GM12878 (cell line): Measurements from ENCODE around the gene ANKRD40CL. TPM values are rescaled to one million over a fixed set of nuclear protein-coding genes. Genes with fewer than 3 reads are reported as not detected.

Experiments
- ATAC-seq: fragments of 200-7000 bp; cut with Tn5 transposase; 3 replicates; pipeline ENCODE4 v1.9.1; 2020; ENCODE audit warnings: mild to moderate bottlenecking, moderate library complexity
- BruUV-seq: library from RNA; stranded (reverse); fragments of 400-500 nt; replicated peaks from 2 replicates; lab custom pipeline; 2021; lab: Mats Ljungman, UMichigan
- CTCF ChIA-PET: fragments of 300-600 bp; sonication (Branson Sonifier 250); formaldehyde crosslinking; extraction: SDS; loops from one replicate; lab custom pipeline; 2021; ENCODE audit warnings: inconsistent platforms; lab: Yijun Ruan, JAX
- POLR2A ChIA-PET: fragments of 350-600 bp; formaldehyde crosslinking; extraction: SDS; loops from one replicate; lab custom pipeline; 2021; ENCODE audit warnings: inconsistent platforms; lab: Charles Lee
- RAD21 ChIA-PET: fragments of 300-600 bp; sonication (Branson Sonifier 250); formaldehyde crosslinking; loops from one replicate; lab custom pipeline; 2023; ENCODE audit warnings: antibody characterized with exemption; ENCODE audit not compliant: unreplicated experiment; lab: Charles Lee
- SMC1A ChIA-PET: fragments of 300-600 bp; sonication (Branson Sonifier 250); formaldehyde crosslinking; loops from one replicate; lab custom pipeline; 2023; ENCODE audit not compliant: unreplicated experiment, uncharacterized antibody; lab: Charles Lee
- DNase-seq: peaks from one replicate; pipeline ENCODE4 v3.0.0-alpha.2; 2011; ENCODE audit warnings: low read depth, low spot score
- FAIRE-seq: peaks from 3 replicates; lab custom pipeline; 2011; peaks lifted over from hg19 to GRCh38; lab: Jason Lieb, UNC
- H2AFZ ChIP-seq: 2 replicates; pipeline ENCODE4 v1.6.0; 2011; ENCODE audit warnings: low read depth, low read length, control low read depth; ENCODE audit not compliant: control insufficient read depth
- H3K27ac ChIP-seq: 2 replicates; pipeline ENCODE4 v1.5.1; 2011; ENCODE audit warnings: control low read depth; ENCODE audit not compliant: control insufficient read depth, insufficient read depth
- H3K27me3 ChIP-seq, 2 experiments: replicated peaks in 1 of 2; 2 replicates each; pipeline versions ENCODE4 v1.6.0 to v1.6.1; 2011; ENCODE audit warnings: low read length in 1 of 2; ENCODE audit not compliant: control insufficient read depth in 2 of 2, insufficient read depth in 2 of 2
- H3K36me3 ChIP-seq, 2 experiments: 2 replicates each; pipeline ENCODE4 v1.5.1; 2011; ENCODE audit warnings: low read length in 1 of 2; ENCODE audit not compliant: control insufficient read depth in 2 of 2, insufficient read depth in 2 of 2
- H3K4me1 ChIP-seq: 2 replicates; pipeline ENCODE4 v1.6.1; 2011; ENCODE audit warnings: mild to moderate bottlenecking, low read length, moderate library complexity, mixed read lengths; ENCODE audit not compliant: control insufficient read depth, insufficient read depth
- H3K4me2 ChIP-seq: 2 replicates; pipeline ENCODE4 v1.6.0; 2011; ENCODE audit warnings: control low read depth; ENCODE audit not compliant: control insufficient read depth, insufficient read depth
- H3K4me3 ChIP-seq: fragments of 200-600 bp; sonication (generic); 2 replicates; pipeline ENCODE4 v1.5.1; 2016
- H3K79me2 ChIP-seq: 2 replicates; pipeline ENCODE4 v1.6.0; 2011; ENCODE audit warnings: low read length; ENCODE audit not compliant: control insufficient read depth, insufficient read depth
- H3K9ac ChIP-seq: 2 replicates; pipeline ENCODE4 v1.8.0; 2011; ENCODE audit warnings: low read length, control low read depth, mixed read lengths; ENCODE audit not compliant: control insufficient read depth, insufficient read depth
- H3K9me3 ChIP-seq: replicated peaks from 3 replicates; pipeline ENCODE4 v1.5.1; 2011; ENCODE audit warnings: mild to moderate bottlenecking, low read length; ENCODE audit not compliant: control insufficient read depth, insufficient read depth
- H4K20me1 ChIP-seq: 2 replicates; pipeline ENCODE4 v1.6.0; 2011; ENCODE audit not compliant: control insufficient read depth, insufficient read depth
- ATF7 ChIP-seq: fragments of 450-650 bp; IDR thresholded peaks from 2 replicates; pipeline ENCODE4 v1.6.1; 2016; ENCODE audit warnings: low read depth, mild to moderate bottlenecking
- BCL11A ChIP-seq: IDR thresholded peaks from 2 replicates; pipeline ENCODE4 v1.6.1; 2011; ENCODE audit warnings: low read depth, low read length
- BCL3 ChIP-seq: IDR thresholded peaks from 2 replicates; pipeline ENCODE4 v1.6.1; 2011; ENCODE audit warnings: borderline replicate concordance, low read depth, mild to moderate bottlenecking, moderate library complexity, low read length; ENCODE audit not compliant: insufficient read depth, poor library complexity, severe bottlenecking
- EGR1 ChIP-seq, 2 experiments: IDR thresholded peaks; 1 replicate in 1 of 2; 2 replicates in 1 of 2; pipeline ENCODE4 v1.6.1; 2011 to 2012; ENCODE audit warnings: low read depth in 2 of 2, low read length in 2 of 2, borderline replicate concordance in 1 of 2, mild to moderate bottlenecking in 1 of 2, moderate library complexity in 1 of 2
- HDGF ChIP-seq: fragments of 450-650 bp; IDR thresholded peaks from 2 replicates; pipeline ENCODE4 v1.6.1; 2016; ENCODE audit warnings: antibody characterized with exemption
- PAX8 ChIP-seq: fragments of 450-650 bp; IDR thresholded peaks from 2 replicates; pipeline ENCODE4 v1.6.1; 2017; ENCODE audit warnings: mild to moderate bottlenecking, moderate library complexity
- SIN3A ChIP-seq: IDR thresholded peaks from 2 replicates; pipeline ENCODE4 v1.6.1; 2012; ENCODE audit warnings: low read depth, low read length, improper control_type of control experiment
- USF2 ChIP-seq: IDR thresholded peaks from 2 replicates; pipeline ENCODE4 v1.6.1; 2011; ENCODE audit warnings: low read depth, low read length, improper control_type of control experiment, borderline replicate concordance
- ZBTB11 ChIP-seq: fragments of 450-650 bp; formaldehyde crosslinking; IDR thresholded peaks from 2 replicates; pipeline ENCODE4 v1.5.0; 2022; ENCODE audit warnings: mild to moderate bottlenecking, missing genetic modification characterization
- ZBTB33 ChIP-seq: fragments of 450-650 bp; IDR thresholded peaks from 2 replicates; pipeline ENCODE4 v1.6.1; 2017; ENCODE audit warnings: mild to moderate bottlenecking
- ZNF274 ChIP-seq: IDR thresholded peaks from one replicate; pipeline ENCODE4 v1.8.0; 2011; ENCODE audit not compliant: insufficient read length, insufficient read depth
- WGBS: methylation state at CpG from one replicate; pipeline ENCODE4 v1.1.6; 2016; ENCODE audit warnings: low lambda C conversion rate; ENCODE audit not compliant: insufficient replicate concordance, insufficient coverage; ENCODE audit errors: missing lambda C conversion rate; 5-methylcytosine and 5-hydroxymethylcytosine counted together
- in situ Hi-C: fragments of 300-500 bp; cut with MboI; formaldehyde crosslinking; loops from 9 replicates; pipeline ENCODE4 v1.14.3; 2018; ENCODE audit warnings: mixed read lengths
- intact Hi-C: fragments of 100-400 bp; cut with micrococcal nuclease; formaldehyde crosslinking; loops from one replicate; pipeline ENCODE4 v1.14.2; 2022; ENCODE audit not compliant: unreplicated experiment
- polyA plus RNA-seq, 11 experiments: library from polyadenylated mRNA; depleted of rRNA in 4 of 11; unstranded in 6 of 11; stranded (reverse) in 5 of 11; fragments of >200 nt; fragmentation: Nextera tagmentation in 4 of 11; fragmentation: Illumina TruSeq in 1 of 11; extraction: Ambion mirVana in 4 of 11; extraction: Trizol in 1 of 11; gene quantifications; 1 replicate in 1 of 11; 2 replicates in 10 of 11; pipeline versions ENCODE4 v1.2.1 to v1.2.3, GENCODE V29; 2011 to 2016; ENCODE audit warnings: inconsistent platforms in 2 of 11, missing spikeins in 2 of 11, low read depth in 1 of 11
- total RNA-seq, 4 experiments: library from RNA; depleted of rRNA in 3 of 4; stranded (reverse); fragments of >200 nt in 3 of 4; fragmentation: Illumina TruSeq in 1 of 4; extraction: Trizol in 1 of 4; gene quantifications; 2 replicates each; pipeline versions ENCODE4 v1.2.1 to v1.2.3, GENCODE V29; 2013 to 2021

ANKRD40CL gene
- total and polyA plus RNA-seq, 10 of the 15 experiments (the other 5 are each of a cell fraction or from before 2014, with no cell fraction given): not detected

- FAIRE-seq (no peak), DNase-seq (no peak), ATAC-seq (no peak)
- CTCF ChIA-PET: interaction anchor here (0.6 to 1.4 kb wide), 5 partner anchors 15 to 131 kb away, joined by 3 to 4 read pairs (median 3); no protein-coding TSS in a partner anchor
- RAD21 ChIA-PET: no interaction called here
- Histone ChIP-seq H3K4me1 (no peaks in the 10 kb centered on the region), H3K27ac (no peak overlapping the region), H3K27me3 (no peaks in the 10 kb centered on the region; a peak in 1 of 4 replicates), H3K9me3 (no peaks in the 10 kb centered on the region), H3K9ac (no peak overlapping the region), H2AFZ (no peak overlapping the region), H3K79me2 (no peaks in the 10 kb centered on the region), H3K4me3 (no peak overlapping the region), H3K36me3 (no peaks in the 10 kb centered on the region), H4K20me1 (no peaks in the 10 kb centered on the region), H3K4me2 (no peak overlapping the region)
- intact Hi-C loops: no loop called here
- POLR2A ChIA-PET: no interaction called here
- SMC1A ChIA-PET: no interaction called here
- 40% methylated on average over 12 of the region's 12 CpGs for WGBS
- in situ Hi-C loops: no loop called here
- TF ChIP-seq USF2 (no peak), ZNF274 (no peak), BCL3 (no peak), ZBTB11 (CRISPR knock-in tag) (no peak), ATF7 (no peak), HDGF (no peak), PAX8 (no peak), SIN3A (no peak), EGR1 (IDR thresholded peaks at IDR 0.05; ENCODE audit: borderline replicate concordance in 1 of 2, low read depth in 2 of 2, low read length in 2 of 2) (no peak), ZBTB33 (no peak), BCL11A (no peak)
- no TSS peak for BruUV-seq
Measured at GRCh38 chr17:50802609-50803571, 35.6 kb upstream of the ANKRD40CL start.
